ENCODE data around the gene MTA1.

Gene MTA1

DNA sequence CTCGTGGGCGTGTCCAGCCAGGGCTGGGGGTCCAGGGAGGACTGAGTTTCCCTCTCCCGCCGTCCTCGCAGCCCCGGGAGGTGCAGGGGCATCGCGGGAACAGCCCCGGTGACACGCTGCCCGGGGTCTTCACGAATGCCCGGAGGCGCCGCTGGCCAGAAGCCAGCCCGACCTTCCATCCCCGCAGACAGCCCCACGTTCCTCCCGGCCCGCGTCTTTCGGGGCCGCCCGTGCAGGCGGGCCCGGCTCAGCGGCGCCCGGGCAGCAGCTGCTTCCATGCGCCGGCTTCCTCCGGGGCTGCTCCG lies 70.6 kb downstream of the MTA1 start:
- no peak for DNase-seq

- peak; percentile 98 for DNase-seq
These were observed 71.1 kb downstream of the MTA1 start, which contains the start of gene TEDC1 for GRCh38 chr14:105490572-105491365. TSS of gene TEDC1 (plus strand) at chr14:105491246. CDS start at chr14:105491376, 130 bp downstream.

DNA sequence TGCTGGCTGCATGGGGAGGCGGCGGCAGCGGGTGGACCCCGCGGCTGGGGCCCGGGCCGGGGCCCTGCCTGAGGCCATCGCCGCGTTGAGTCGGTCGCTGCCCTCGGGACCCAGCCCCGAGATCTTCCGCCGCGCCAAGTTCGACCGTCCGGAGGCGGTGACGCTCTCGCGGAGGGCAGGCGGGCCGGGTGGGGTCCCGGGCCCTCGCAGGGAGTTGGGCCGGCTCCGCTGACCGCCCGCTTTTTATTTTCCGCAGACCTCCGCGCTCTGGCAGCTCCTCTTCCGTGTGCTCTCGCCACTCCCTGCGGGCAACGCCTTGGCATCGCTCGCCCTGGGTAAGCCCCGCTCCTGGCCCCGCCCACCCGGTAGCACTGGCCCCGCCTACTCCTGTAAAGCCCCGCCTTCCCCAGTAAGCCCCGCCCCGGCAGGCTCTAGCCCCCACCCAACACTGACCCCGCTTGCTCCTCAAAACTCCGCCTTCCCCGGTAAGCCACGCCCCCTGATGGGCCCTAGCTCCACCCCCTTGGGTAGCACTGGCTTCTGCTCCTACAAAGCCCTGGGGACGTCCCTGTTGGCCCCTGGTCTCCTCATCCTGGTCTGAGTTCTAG lies 71.8 kb downstream of the MTA1 start:
- peak; percentile 89 for DNase-seq

DNA sequence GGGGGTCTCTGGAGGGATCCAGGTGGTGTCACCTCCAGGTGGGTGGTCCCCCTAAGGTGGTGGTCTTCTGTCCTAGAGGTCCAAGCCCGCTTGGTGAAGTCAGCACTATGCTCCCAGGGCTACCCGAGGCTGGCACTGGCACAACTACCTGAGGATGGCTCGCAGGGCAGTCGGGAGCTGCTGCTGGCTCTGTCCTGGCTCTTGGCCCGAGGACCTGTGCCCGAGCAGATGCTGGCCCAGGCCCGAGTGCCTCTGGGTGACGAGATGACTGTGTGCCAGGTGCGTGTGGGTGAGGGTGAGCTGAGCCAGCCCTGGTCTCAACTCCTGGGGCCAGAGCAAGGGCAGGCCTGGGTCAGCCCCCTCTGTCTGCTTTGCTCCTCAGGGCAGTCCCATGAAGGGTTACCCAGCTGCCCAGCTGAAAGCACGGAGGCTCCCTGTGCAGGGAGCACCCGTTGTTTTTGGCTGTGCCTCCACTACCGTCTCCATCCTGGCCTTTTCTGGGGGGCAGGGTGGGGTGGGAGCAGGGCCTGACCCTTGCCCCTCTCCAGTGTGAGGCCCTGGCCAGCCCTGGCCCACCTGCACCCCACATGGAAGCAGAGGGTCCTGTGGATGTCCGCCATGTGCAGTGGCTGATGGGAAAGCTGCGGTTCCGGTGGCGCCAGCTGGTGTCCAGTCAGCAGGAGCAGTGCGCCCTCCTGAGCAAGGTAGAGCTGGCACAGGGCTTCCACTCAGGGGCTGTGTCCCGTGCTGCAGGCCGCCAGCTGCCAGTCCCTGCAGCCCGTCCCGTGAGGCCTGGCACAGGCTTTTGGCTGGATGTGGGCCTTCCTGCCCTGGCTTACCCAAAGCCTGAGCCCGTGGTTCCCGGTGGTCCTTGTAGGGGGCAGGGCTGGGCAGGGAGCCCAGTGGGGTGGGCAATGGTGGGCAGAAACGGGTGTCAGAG lies 72.7 kb downstream of the MTA1 start:
- DNase-seq: no peak

- DNase-seq: no peak
These were observed 73.6 kb downstream of the MTA1 start for GRCh38 chr14:105492971-105493871.

DNA sequence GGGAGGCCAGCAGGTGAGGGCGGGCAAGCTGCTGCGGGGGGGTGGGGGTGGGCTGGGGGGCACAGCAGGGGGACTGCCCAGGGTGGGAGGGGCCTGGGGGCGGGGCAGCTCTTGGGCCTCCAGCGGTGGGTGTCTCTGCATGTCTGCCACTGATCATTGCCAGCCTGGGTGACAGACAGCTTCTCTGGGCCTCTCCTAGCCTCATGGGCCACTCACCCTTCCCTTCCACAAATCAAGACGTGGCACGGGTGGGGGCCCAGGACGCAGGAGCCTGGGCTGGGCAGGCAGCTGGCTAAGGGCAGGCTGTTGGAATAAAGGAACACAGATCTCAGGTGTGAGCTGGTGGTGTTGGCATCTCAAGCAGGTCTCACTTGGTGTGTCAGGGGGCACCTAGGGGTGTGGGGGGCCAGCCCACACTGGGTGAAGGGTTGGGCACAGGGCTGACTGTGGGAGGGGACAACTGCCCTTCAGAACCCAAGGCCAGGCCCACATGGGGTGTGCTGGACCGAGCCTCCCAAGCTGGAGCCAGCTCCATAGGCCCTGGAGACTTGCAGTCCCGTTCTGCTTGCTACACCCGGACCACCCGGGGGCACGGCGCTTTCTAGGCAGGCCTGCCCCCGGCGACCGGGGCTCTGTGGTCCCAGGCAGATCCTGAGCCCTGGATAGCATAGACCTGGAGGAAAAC lies 74.4 kb downstream of the MTA1 start:
- DNase-seq: no peak

- DNase-seq: no peak
These were observed 74.9 kb downstream of the MTA1 start for GRCh38 chr14:105494606-105494929.

DNA sequence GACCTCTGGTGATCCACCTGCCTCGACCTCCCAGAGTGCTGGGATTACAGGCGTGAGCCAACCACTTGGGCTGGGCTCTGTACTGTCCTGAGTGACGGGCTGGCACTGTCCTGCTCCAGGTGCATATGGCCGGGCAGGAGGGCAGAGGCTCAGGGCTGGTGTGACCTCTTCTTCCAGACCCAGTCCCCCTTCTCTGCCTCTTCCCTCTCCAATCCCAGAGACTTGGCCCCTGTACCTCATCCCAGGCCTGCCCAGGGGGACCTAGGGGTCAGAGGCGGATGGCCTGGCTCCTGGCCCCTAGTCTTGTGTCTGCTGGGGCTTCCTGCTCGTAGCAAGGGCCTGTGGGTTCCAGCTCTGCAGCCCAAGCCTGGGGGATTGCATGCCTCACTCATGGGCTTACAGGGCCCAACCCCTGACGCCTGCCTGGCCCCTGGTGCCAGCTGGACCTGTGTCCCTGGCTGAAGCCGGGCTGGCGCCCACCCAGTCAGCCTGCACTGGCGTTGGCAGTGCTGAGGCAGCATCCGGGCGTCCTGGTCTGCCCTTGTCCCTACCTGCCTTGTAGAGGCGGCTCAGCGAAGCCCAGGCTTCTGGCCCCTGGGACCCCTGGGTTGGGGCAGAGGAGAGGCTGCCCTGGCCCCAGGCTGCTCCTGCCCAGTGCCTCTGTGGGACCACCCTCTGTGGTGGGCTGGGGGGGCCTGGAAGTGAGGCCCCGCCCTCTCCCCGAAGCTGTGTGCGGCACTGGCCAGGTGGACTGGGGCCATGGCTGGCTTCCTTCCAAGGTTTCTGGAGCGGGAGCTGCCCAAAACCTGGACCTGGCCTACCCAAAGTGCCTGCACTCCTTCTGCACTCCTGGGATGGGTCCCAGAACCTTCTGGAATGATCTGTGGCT lies 75.7 kb downstream of the MTA1 start:
- DNase-seq: no peak

DNA sequence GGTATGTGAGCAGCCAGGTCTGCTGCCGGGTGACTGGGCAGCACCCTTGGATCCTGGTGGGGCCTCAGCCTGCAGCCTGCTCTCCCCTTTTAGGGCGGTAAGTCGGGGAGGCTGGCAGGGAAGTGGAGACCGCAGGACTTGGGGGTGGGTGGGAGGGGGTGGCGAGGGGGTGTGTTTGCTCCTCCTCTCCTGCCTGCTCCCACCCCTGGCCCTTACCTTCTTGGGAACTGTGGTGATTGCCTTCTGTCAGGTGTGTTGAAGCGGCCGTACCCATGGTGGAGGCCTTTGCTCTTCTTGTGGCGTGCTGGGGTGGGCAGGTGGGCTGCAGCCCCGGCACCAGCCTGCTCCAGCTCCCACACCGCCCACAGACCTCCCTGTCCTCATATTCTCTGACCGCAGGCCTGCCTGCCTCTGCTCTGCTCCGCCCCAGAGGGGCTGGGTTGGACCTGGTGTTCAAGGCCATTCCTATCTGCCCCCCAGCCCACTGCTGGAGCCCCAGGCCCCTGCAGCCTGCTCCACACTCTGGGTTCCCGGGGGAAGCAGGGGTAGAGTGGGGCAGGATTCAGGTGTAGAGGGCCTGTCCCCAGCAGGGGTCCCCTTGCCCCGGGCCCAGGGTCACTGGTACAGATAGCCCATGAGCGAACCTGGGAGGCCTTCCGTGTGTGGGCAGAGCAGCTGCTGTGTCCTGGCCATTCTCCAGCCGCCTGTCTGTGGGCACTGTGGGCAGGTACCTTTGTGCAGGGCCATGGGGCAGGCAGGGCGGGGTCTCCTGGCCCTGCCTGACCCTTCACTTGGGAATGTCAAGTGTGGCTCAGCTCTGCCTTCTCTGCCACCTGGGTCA lies 76.6 kb downstream of the MTA1 start:
- DNase-seq: no peak

DNA sequence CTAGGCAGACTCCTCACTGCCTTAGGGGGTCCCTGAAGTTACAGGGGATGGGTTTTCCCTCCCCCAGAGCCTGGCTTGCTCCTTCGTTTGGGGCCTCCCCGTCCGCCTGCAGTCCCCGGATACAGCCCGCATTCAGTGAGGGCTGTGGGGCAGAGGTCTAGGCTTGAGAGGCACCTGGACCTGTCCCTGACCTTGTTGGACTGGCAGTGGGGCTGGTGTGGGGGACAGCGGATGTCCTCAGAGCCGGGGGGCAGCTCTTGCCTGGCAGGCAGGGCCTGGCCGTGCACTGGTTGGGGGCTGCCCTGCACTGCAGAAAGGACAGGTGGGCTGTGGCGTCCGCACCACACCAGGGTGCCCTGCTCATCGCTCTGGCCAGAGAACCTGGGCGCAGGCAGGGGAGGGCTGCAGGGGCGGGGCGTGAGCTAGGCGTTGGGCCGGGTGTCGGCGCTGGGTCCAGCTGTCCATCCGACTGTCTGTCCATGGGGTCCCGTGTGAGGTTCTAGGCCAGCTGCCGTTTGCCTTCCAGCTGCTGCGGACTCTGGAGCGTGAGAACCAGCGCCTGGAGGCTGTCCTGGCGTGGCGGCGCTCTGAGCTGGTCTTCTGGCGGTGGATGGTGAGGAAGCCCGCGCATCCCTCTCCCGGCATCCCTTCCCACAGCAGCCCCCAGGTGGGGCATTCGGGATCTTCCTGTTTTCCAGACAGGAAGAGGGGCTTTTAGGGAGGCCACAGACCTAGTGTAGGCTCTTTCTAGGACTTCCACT lies 77.4 kb downstream of the MTA1 start:
- peak; percentile 1 for DNase-seq

DNA sequence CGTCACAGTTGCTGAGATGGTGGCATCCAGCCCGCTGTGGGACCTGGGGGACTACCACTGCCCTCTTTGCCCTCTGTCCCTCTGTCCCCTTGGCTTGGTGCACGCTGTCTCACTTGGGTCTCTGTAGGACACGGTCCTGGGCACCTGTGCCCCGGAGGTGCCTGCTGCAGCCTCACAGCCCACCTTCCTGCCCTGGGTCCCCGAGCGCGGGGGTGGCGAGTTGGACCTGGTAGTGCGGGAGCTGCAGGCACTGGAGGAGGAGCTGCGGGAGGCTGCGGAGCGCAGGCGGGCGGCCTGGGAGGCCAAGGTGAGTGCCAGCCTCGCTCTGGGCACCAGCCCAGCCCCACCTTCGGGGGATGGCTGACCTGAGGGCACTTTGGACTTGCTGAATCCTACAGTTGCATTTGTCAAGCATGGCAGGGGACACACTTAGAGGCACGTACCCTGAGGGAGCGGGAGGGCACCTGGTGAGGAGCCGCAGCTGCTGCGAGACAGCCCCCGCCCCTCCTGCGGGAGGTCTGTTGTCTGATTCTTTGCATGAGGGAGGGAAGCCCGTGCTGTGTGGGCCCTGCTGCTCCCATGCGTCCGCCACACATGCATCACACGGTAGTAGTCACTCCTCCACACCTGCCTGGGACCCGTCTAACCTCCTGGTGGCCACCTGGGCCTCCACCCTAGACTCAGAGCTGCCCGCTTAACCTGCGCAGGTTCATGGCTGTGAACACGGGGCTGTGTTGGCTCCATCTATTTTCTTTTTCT lies 78.2 kb downstream of the MTA1 start:
- peak; percentile 6 for DNase-seq

DNA sequence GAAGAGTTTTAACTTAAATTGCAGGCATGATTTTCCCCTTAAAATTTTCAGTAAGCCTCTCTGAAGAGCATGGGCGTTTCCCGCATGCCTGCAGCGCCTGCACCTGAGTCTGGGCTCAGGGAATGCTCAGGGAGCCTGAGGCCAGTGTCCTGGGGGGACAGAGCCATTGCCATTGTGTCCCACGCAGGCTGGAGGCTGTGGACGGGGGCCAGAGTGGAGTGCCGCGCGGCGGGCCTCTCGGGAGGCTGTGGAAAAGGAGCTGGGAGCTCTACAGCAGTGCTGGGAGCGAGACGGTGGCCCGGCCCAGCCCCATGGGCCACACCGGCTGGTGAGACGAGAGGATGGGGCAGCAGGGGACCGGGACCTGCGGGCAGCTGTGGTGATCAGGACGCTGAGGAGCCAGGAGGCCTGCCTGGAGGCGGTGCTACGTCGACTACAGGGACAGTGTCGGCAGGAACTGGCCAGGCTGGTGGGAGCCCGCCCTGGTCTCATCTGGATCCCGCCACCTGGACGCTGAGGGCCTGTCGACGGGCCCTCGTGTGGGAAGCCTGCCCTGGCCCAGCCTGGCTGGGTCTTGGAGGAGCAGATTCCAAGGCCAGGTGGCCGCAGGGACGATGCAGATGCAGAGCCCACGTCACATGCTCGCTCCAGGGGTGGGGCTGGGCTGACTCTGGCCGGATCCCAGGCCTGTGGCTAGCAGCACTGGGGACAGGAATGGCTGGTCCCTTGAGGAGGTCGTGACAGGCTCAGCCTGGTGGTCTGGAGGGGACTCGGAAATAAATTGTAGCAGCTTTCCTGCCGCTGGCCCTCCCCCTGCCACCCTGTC lies 79.0 kb downstream of the MTA1 start:
- DNase-seq: no peak

DNA sequence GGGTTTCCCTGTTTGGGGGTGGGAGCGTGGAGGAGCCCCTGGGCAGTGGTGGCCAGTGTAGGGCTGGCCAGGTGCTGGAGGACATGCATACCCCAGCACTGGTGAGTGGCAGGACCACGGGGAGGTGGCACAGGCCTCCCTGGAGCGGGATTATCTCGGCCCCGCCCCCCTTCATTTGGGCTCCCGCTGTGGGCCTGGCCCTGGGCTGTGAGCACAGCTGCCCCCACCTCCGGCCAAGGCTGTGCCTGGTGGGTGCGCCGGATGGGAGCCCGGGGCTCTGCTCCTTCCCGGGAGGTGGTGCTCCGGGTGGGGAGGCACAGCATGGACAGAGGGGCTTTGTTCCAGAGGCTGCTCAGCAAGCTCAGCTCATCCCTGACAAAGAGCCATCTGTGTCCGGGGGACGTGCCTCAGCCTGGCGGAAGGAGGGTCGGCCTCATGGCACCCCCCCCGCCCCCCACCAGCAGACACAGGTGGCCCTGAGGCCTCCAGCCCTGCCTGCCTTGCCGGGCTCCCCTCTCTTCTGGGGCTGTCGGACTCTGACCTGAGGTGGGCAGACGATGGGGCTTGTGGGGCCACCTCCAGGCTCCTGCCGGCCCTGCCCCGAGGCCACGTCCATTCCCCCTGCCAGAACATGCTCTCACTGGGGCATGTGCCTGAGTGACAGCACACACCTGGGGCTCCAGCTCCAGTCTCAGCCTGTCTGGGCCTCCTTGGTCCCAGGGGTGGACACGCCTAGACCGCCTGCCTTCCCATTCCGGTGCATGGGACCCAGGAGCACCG lies 79.8 kb downstream of the MTA1 start:
- DNase-seq: peak; percentile 12

DNA sequence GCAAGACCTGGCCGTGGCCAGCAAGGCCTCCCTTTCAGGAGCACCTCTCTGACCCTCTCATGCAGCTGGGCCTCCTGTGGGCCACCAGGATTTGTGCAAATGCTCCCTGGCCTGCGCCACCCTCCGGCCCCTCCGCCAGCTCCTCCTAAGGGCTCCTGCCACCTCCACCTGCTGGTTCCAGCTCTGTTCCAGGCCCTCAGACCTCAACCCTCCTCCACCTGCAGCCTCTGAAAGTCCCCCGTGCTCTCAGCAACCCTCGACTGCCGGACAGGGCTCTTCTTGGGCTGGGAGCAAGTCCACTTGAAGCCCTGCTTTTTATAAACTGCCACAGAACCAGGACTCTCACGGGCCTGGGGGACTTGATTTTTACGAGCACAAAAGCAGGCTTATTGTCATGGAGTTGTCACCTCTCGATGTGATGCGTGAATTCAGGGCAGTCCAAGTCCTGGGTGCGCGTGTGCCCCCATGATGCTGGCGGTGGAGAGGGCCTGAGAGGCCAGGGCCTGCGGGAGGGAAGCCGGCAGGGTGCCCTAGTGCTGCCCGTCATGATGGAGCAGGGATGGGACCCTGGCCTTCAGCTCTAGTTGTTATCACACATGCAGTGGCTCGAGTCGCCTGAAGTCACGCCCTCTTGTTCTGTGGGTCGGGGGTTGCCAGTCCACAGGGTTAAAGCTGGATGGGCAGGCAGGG lies 80.6 kb downstream of the MTA1 start:
- peak; percentile 5 for DNase-seq

DNA sequence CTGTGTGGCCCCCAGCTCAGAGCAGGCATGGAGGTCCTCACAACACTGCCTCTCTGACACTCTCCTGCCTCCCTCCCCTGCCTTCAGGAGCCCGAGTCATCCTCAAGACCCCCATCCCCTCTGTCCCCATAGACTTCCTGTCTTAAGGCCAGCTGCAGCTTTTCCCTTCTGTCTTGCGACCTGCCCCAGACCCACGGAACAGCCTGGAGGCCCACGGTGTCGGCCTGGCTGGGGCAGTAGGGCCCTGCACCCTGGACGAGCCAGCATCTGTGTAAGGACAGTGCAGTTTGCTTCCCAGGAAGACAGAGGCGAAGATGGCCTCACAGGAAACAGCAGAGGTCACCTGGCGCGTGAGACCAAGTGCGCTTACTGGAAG lies 81.1 kb downstream of the MTA1 start:
- no peak for DNase-seq
